WTC11 (cell line): ENCODE measurements around the gene POU2F3. TPM values are rescaled to one million over a fixed set of nuclear protein-coding genes. Genes with fewer than 3 reads are reported as not detected.

ENCODE experiments used
- ATAC-seq: fragments of 200-7000 bp; cut with Tn5 transposase; 2 replicates; pipeline ENCODE4 v1.10.0; 2021; ENCODE audit warnings: mild to moderate bottlenecking, moderate library complexity
- CTCF ChIA-PET: fragments of 300-600 bp; sonication (Branson Sonifier 250); formaldehyde crosslinking; loops from one replicate; lab custom pipeline; 2021; ENCODE audit warnings: antibody characterized with exemption; lab: Charles Lee
- POLR2A ChIA-PET: fragments of 350-600 bp; sonication (Branson Sonifier 250); formaldehyde crosslinking; loops from one replicate; lab custom pipeline; 2021; ENCODE audit warnings: antibody characterized with exemption; lab: Charles Lee
- DNase-seq: peaks from one replicate; pipeline ENCODE4 v3.0.0; 2021; ENCODE audit warnings: low spot score
- H3K27ac Mint-ChIP-seq: 2 replicates; pipeline ENCODE4 v1.8.0; 2021; ENCODE audit warnings: mixed read lengths
- H3K27me3 Mint-ChIP-seq: 2 replicates; pipeline ENCODE4 v1.8.0; 2021; ENCODE audit warnings: low read depth, mild to moderate bottlenecking, moderate library complexity, mixed read lengths
- H3K36me3 Mint-ChIP-seq: 2 replicates; pipeline ENCODE4 v1.8.0; 2021; ENCODE audit warnings: mixed read lengths
- H3K4me1 Mint-ChIP-seq: 2 replicates; pipeline ENCODE4 v1.8.0; 2022; ENCODE audit warnings: mixed read lengths
- H3K4me3 Mint-ChIP-seq: 2 replicates; pipeline ENCODE4 v1.8.0; 2021; ENCODE audit warnings: mild to moderate bottlenecking, moderate library complexity, mixed read lengths
- H3K9me3 Mint-ChIP-seq: 2 replicates; pipeline ENCODE4 v1.8.0; 2021; ENCODE audit warnings: mixed read lengths
- AFF4 ChIP-seq: sonication (generic); formaldehyde crosslinking; IDR thresholded peaks from 2 replicates; pipeline ENCODE4 v1.8.1; 2023; ENCODE audit warnings: mild to moderate bottlenecking, missing genetic modification reagents, borderline replicate concordance
- ERG ChIP-seq: fragments of 250-450 bp; sonication (Bioruptor Pico); IDR thresholded peaks from 2 replicates; pipeline ENCODE4 v1.8.0; 2021; ENCODE audit warnings: mild to moderate bottlenecking
- FOXK1 ChIP-seq: sonication (generic); formaldehyde crosslinking; IDR thresholded peaks from 2 replicates; pipeline ENCODE4 v1.8.0; 2022; ENCODE audit warnings: mild to moderate bottlenecking, moderate library complexity, missing genetic modification reagents
- MLX ChIP-seq: sonication (generic); formaldehyde crosslinking; IDR thresholded peaks from 2 replicates; pipeline ENCODE4 v1.8.1; 2023; ENCODE audit warnings: mild to moderate bottlenecking, missing genetic modification reagents, moderate library complexity
- MXD4 ChIP-seq: fragments of 250-450 bp; sonication (Bioruptor Pico); IDR thresholded peaks from 2 replicates; pipeline ENCODE4 v1.8.0; 2021; ENCODE audit warnings: mild to moderate bottlenecking, moderate library complexity, borderline replicate concordance
- OVOL2 ChIP-seq: fragments of 250-450 bp; sonication (Bioruptor Pico); IDR thresholded peaks from 2 replicates; pipeline ENCODE4 v1.9.0; 2021; ENCODE audit warnings: mild to moderate bottlenecking, borderline replicate concordance
- PRDM15 ChIP-seq: sonication (generic); formaldehyde crosslinking; IDR thresholded peaks from 2 replicates; pipeline ENCODE4 v1.8.0; 2022; ENCODE audit warnings: missing genetic modification reagents
- SMAD3 ChIP-seq: sonication (generic); formaldehyde crosslinking; IDR thresholded peaks from 2 replicates; pipeline ENCODE4 v1.8.0; 2022; ENCODE audit warnings: missing genetic modification reagents, mild to moderate bottlenecking, borderline replicate concordance
- USF1 ChIP-seq: sonication (generic); formaldehyde crosslinking; IDR thresholded peaks from 2 replicates; pipeline ENCODE4 v1.8.0; 2022; ENCODE audit warnings: mild to moderate bottlenecking, missing genetic modification reagents
- USF2 ChIP-seq: sonication (generic); formaldehyde crosslinking; IDR thresholded peaks from 2 replicates; pipeline ENCODE4 v1.8.1; 2023; ENCODE audit warnings: mild to moderate bottlenecking, missing genetic modification reagents, moderate library complexity
- ZNF263 ChIP-seq: sonication (generic); formaldehyde crosslinking; IDR thresholded peaks from 2 replicates; pipeline ENCODE4 v1.8.1; 2022; ENCODE audit warnings: low read depth, mild to moderate bottlenecking, moderate library complexity, missing genetic modification reagents
- total RNA-seq: library from RNA; stranded (reverse); gene quantifications from 3 replicates; pipeline ENCODE4 v1.2.3, GENCODE V29; 2021

POU2F3 gene
- total RNA-seq, 1 experiment from 2014 or later, result 0.61 TPM

GRCh38 chr11:120244476-120245365 lies 4.8 kb downstream of the POU2F3 start:
- POLR2A ChIA-PET, result no interaction called here
- H3K36me3 Mint-ChIP-seq, result no peaks in the 10 kb centered on the region
- CTCF ChIA-PET, result interaction anchor here (0.5 to 24.2 kb wide), 12 partner anchors 9 to 227 kb away, joined by 3 to 623 read pairs (median 4); partner anchors contain the start of gene ARHGEF12
- H3K4me1 Mint-ChIP-seq, result peaks cover 53% of the 10 kb centered on the region
- H3K27me3 Mint-ChIP-seq, result peaks cover 73% of the 10 kb centered on the region
- no peak for DNase-seq
- H3K9me3 Mint-ChIP-seq, result no peaks in the 10 kb centered on the region
- ATAC-seq, result no peak
- H3K27ac Mint-ChIP-seq, result no peak overlapping the region
- TF ChIP-seq PRDM15 (CRISPR knock-in tag) (no peak), FOXK1 (CRISPR knock-in tag) (no peak)
- no peak overlapping the region for H3K4me3 Mint-ChIP-seq

- ATAC-seq (peak; percentile 49), DNase-seq (no peak)
- Mint-ChIP-seq H3K27ac (no peak overlapping the region), H3K4me3 (no peak overlapping the region), H3K36me3 (no peaks in the 10 kb centered on the region), H3K9me3 (no peaks in the 10 kb centered on the region), H3K27me3 (peaks cover 75% of the 10 kb centered on the region), H3K4me1 (peaks cover 54% of the 10 kb centered on the region)
- POLR2A ChIA-PET, result no interaction called here
- CTCF ChIA-PET, result interaction anchor here (0.8 to 24.2 kb wide), 11 partner anchors 10 to 133 kb away, joined by 3 to 623 read pairs (median 4); partner anchors contain the start of gene ARHGEF12
- no peak for TF ChIP-seq MXD4 (CRISPR knock-in tag)
Observed at GRCh38 chr11:120245434-120245833, 5.5 kb downstream of the POU2F3 start.

- POLR2A ChIA-PET, result interaction anchor here (0.8 to 0.9 kb wide), 2 partner anchors 11 to 12 kb away, joined by 3 to 4 read pairs; no protein-coding TSS in a partner anchor
- H3K9me3 Mint-ChIP-seq, result no peaks in the 10 kb centered on the region
- H3K4me3 Mint-ChIP-seq, result no peak overlapping the region
- H3K27ac Mint-ChIP-seq, result 0 out of 2 replicates have a peak overlapping the region, but pooled peaks have one; percentile 13
- peaks cover 56% of the 10 kb centered on the region for H3K27me3 Mint-ChIP-seq
- no peaks in the 10 kb centered on the region for H3K36me3 Mint-ChIP-seq
- DNase-seq (no peak), ATAC-seq (peak; percentile 18)
- CTCF ChIA-PET, result interaction anchor here (0.7 to 24.2 kb wide), 9 partner anchors 9 to 138 kb away, joined by 3 to 623 read pairs (median 4); partner anchors contain the start of gene POU2F3
- peaks cover 47% of the 10 kb centered on the region for H3K4me1 Mint-ChIP-seq
- TF ChIP-seq PRDM15 (CRISPR knock-in tag) (no peak), ZNF263 (no peak), MLX (CRISPR knock-in tag) (no peak), USF1 (CRISPR knock-in tag) (no peak), USF2 (no peak), ERG (CRISPR knock-in tag) (no peak), OVOL2 (CRISPR knock-in tag) (no peak), SMAD3 (CRISPR knock-in tag) (no peak), AFF4 (no peak)
Observed at GRCh38 chr11:120248551-120249278, 8.8 kb downstream of the POU2F3 start.
